Cardiac muscle cell (in vitro differentiated cells and primary cell): ENCODE results near the gene DYDC2. TPM values are rescaled to one million over a fixed set of nuclear protein-coding genes. Genes with fewer than 3 reads are reported as not detected.

Experiments used
- DNase-seq, 2 donors: peaks; one replicate each; pipeline versions ENCODE4 v3.0.0 to v3.0.0-alpha.2; 2010 to 2017; ENCODE audit warnings: low read depth in 1 of 2, low spot score in 1 of 2
- H3K27ac ChIP-seq: fragments of 200-600 bp; sonication (generic); 2 replicates; pipeline ENCODE4 v1.5.1; 2016
- H3K27me3 ChIP-seq: fragments of 200-600 bp; sonication (generic); 2 replicates; pipeline ENCODE4 v1.6.0; 2016; ENCODE audit warnings: control low read depth
- H3K36me3 ChIP-seq: fragments of 200-600 bp; sonication (generic); 2 replicates; pipeline ENCODE4 v1.5.1; 2016; ENCODE audit warnings: control low read depth
- H3K4me1 ChIP-seq: fragments of 200-600 bp; sonication (generic); 2 replicates; pipeline ENCODE4 v1.8.1; 2017; ENCODE audit warnings: low read depth, mild to moderate bottlenecking, mixed run types
- H3K4me3 ChIP-seq: fragments of 200-600 bp; sonication (generic); 2 replicates; pipeline ENCODE4 v1.5.1; 2016; ENCODE audit warnings: mild to moderate bottlenecking
- H3K9me3 ChIP-seq: fragments of 200-600 bp; sonication (generic); 2 replicates; pipeline ENCODE4 v1.5.1; 2017; ENCODE audit warnings: low read depth, mild to moderate bottlenecking, control low read depth
- polyA plus RNA-seq: library from polyadenylated mRNA; unstranded; fragments of >200 nt; fragmentation: Nextera tagmentation; extraction: Ambion mirVana; gene quantifications from 2 replicates; pipeline ENCODE4 v1.2.1, GENCODE V29; 2016
- total RNA-seq: library from RNA; depleted of rRNA; stranded (reverse); fragments of >200 nt; gene quantifications from 2 replicates; pipeline ENCODE4 v1.2.3, GENCODE V29; 2016
- TF ChIP-seq, protein P1 (sequence below): IDR thresholded peaks from 2 replicates; pipeline ENCODE4 v1.5.1; 2012; ENCODE audit warnings: low read depth, mild to moderate bottlenecking, low read length

DYDC2 gene
- total and polyA plus RNA-seq, 2 experiments from 2014 or later = 0.62 TPM; not detected in 1

DNA sequence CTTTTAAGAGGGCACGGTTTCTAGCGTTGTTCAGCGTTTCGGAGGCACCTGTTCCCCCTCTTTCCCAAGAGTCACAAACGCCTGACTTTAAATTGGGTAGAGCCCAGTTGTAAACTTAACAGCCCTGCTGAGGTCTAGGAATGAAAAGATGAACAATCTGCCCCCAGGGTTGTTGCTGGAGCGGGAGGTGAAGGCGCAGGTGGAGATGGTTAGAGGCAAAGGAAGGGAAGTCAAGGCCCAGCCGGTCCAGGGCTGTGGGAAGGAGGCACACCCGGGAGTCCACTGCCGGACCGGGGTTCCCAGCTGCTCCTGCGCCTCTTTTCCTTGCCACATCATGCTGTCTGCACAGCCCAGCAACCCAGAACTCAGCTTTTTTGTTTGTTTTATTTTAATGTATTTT lies 52.5 kb downstream of the DYDC2 start:
- Histone ChIP-seq H3K27ac (no peak overlapping the region), H3K36me3 (no peaks in the 10 kb centered on the region), H3K4me1 (peaks cover 41% of the 10 kb centered on the region), H3K27me3 (no peaks in the 10 kb centered on the region), H3K9me3 (no peaks in the 10 kb centered on the region), H3K4me3 (peak overlapping the region; percentile 78)
- TF ChIP-seq, protein P1, sequence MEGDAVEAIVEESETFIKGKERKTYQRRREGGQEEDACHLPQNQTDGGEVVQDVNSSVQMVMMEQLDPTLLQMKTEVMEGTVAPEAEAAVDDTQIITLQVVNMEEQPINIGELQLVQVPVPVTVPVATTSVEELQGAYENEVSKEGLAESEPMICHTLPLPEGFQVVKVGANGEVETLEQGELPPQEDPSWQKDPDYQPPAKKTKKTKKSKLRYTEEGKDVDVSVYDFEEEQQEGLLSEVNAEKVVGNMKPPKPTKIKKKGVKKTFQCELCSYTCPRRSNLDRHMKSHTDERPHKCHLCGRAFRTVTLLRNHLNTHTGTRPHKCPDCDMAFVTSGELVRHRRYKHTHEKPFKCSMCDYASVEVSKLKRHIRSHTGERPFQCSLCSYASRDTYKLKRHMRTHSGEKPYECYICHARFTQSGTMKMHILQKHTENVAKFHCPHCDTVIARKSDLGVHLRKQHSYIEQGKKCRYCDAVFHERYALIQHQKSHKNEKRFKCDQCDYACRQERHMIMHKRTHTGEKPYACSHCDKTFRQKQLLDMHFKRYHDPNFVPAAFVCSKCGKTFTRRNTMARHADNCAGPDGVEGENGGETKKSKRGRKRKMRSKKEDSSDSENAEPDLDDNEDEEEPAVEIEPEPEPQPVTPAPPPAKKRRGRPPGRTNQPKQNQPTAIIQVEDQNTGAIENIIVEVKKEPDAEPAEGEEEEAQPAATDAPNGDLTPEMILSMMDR = no peak
- no peak for DNase-seq

DNA sequence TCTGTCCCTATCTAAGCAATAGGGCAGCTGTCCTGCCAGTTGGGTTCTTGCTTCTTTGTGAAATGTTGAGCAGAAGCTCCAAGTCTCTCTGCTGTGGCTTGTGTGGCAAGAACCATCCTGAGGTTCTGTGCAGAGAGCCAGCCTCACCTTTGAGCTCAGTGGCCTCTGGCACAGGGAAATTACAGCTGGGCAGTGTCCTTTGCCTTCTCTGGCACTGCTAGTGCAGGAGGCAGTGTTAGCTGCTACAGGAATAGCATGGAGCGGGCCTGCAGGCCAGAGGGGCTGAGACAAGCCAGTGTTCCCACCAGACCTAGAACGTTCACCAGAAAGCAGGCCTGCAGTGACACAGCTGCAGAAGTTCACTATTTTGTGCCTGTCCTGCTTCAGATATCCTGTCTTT lies 53.5 kb downstream of the DYDC2 start:
- Histone ChIP-seq H3K4me1 (peaks cover 51% of the 10 kb centered on the region), H3K4me3 (no peak overlapping the region)
- TF ChIP-seq, protein P1 = no peak

DNA sequence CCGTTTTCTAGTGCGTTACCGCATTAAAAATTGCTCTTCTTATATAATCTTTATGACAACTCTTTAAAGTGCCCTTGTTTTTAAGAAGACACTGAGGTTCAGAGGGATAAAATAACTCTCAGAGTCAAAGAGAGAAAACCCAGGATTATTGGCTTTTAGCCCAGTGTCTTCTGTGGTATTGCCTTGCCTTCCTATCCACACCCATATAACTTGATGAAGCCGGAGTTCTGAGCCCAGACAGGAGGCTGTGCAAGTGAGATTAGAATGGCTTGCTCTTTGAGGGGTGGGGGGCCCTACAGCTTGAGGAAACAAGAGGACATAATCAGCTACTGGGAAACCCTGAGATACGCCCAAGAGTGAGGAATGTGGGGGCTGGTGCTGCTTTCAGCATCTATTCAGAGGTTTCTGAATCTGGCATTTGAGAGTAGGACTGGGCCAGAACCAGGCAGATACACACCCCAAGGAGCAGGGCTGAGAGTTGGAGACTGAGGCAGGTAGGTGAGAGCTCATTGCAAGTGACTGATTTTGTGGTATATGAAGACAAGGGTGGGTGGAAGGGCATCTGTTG lies 54.1 kb downstream of the DYDC2 start:
- DNase-seq = no peak
- TF ChIP-seq, protein P1 = no peak
- Histone ChIP-seq H3K36me3 (no peaks in the 10 kb centered on the region), H3K4me1 (peaks cover 55% of the 10 kb centered on the region), H3K27me3 (no peaks in the 10 kb centered on the region), H3K9me3 (no peaks in the 10 kb centered on the region), H3K4me3 (no peak overlapping the region), H3K27ac (peak overlapping the region; percentile 15)

More for the DNA sequence above, 53.5 kb downstream of the DYDC2 start:
- no peaks in the 10 kb centered on the region for H3K9me3 ChIP-seq
- H3K36me3 ChIP-seq = no peaks in the 10 kb centered on the region
- no peak for DNase-seq
- H3K27me3 ChIP-seq = no peaks in the 10 kb centered on the region
- H3K27ac ChIP-seq = no peak overlapping the region

DNA sequence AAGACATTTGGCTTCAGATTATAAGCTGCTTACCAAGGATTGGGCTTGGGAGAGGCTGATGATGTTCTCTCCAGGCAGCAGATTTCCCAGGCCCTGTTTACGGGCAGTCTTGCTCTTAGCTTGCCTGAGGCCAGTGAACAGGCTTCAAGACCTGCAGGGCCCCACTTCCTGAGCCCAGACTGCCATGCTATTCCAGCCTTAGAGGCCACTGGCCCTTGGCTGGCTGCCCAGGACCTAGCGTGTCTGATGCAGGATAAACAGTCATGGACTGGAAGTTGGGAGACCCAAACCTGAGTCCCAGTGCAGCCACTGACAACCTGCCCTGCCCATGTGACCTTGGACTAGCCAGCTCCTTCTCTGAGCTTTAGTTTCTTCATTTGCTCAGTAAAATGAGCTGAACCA lies 54.7 kb downstream of the DYDC2 start:
- Histone ChIP-seq H3K27me3 (no peaks in the 10 kb centered on the region), H3K4me3 (no peak overlapping the region), H3K4me1 (peaks cover 56% of the 10 kb centered on the region), H3K27ac (peak overlapping the region; percentile 15), H3K36me3 (no peaks in the 10 kb centered on the region), H3K9me3 (no peaks in the 10 kb centered on the region)
- peak in 1 of 2 donors; percentile 31 for DNase-seq
- TF ChIP-seq, protein P1 = no peak

DNA sequence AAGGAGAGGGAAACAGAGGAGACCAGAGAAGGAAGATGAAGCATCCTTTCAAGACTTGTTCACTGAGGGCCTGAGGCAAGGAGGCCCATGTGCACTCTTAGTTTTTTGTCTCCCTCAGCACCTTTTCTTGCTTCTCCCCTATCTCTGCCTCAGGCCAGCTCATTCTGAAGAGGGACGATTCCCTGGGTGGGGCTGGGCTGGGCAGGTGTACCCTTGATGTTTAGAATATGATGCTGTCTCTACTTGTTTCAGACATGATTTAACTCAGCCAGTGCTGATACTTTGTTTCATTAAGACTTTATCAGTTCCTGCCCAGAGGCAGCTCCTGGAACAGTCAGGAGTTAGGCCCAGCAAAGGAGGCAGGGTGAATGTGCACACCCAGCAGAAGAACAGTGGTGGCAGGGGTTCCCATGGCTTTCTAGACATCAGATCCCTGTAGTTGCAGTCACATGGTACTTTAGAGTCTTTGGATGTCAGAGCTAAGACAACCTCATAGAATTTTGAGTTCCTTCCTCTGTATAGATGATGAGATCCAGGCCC lies 55.2 kb downstream of the DYDC2 start:
- H3K27me3 ChIP-seq = no peaks in the 10 kb centered on the region
- TF ChIP-seq, protein P1 = no peak
- no peaks in the 10 kb centered on the region for H3K36me3 ChIP-seq
- peaks cover 59% of the 10 kb centered on the region for H3K4me1 ChIP-seq
- H3K27ac ChIP-seq = peak overlapping the region; percentile 15
- no peak overlapping the region for H3K4me3 ChIP-seq
- no peak for DNase-seq
- H3K9me3 ChIP-seq = no peaks in the 10 kb centered on the region
